Right lobe of liver (tissue), 4 donors: ENCODE measurements around the gene GPR160.

Experiments
- CTCF ChIP-seq, 4 donors: fragments of 200-600 bp in 3 of 4; fragments of 450-650 bp in 1 of 4; IDR thresholded peaks; one replicate each; pipeline versions ENCODE4 v1.5.1 to v1.8.0; 2016 to 2022; ENCODE audit warnings: antibody characterized with exemption in 4 of 4, mild to moderate bottlenecking in 2 of 4
- POLR2A ChIP-seq: fragments of 450-650 bp; IDR thresholded peaks from one replicate; pipeline ENCODE4 v1.6.1; 2017; ENCODE audit warnings: antibody characterized with exemption, mild to moderate bottlenecking
- donor health status: DM: no; HTN: no; CAD: no.
- donor health status: DM: no; HTN: no; CAD: no.
- donor health status: DM: no; HTN: yes; CAD: no.

- TF ChIP-seq CTCF (IDR thresholded peaks at IDR 0.05) (no peak), POLR2A (no peak)
These were observed 58.0 kb downstream of the GPR160 start for GRCh38 chr3:170095771-170096170.
